Measurements from ENCODE around the gene RPGR. TPM values are rescaled to one million over a fixed set of nuclear protein-coding genes. Genes with fewer than 3 reads are reported as not detected.

The RPGR gene
- total and polyA plus RNA-seq, 12 donors, result 3.6 to 22.0 (median 7.5) TPM

DNA sequence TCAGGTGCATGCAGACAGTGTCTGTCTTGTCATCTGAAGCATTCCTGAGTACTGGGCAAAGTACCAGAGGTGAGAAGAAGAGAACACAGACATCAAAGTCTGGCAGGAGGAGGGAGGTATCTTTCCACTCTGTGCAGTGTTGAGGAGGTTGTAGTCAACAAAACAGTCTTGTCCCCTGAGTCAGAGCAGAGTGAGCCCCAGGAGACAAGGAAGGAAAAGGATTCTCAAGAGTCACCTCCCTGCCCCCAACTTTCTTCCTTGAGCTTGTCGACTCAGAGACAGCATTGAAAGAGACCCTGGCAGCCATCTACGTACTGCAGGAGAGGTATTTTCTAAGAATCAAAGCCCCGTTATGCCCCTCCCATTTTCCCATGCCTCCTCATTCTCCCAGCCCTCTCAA is 102.2 kb downstream of the RPGR start:
- H3K27me3 ChIP-seq, result peaks cover 4% of the 10 kb centered on the region
- TF ChIP-seq POLR2A (IDR thresholded peaks at IDR 0.05), result no peak
- TF ChIP-seq, protein P1, sequence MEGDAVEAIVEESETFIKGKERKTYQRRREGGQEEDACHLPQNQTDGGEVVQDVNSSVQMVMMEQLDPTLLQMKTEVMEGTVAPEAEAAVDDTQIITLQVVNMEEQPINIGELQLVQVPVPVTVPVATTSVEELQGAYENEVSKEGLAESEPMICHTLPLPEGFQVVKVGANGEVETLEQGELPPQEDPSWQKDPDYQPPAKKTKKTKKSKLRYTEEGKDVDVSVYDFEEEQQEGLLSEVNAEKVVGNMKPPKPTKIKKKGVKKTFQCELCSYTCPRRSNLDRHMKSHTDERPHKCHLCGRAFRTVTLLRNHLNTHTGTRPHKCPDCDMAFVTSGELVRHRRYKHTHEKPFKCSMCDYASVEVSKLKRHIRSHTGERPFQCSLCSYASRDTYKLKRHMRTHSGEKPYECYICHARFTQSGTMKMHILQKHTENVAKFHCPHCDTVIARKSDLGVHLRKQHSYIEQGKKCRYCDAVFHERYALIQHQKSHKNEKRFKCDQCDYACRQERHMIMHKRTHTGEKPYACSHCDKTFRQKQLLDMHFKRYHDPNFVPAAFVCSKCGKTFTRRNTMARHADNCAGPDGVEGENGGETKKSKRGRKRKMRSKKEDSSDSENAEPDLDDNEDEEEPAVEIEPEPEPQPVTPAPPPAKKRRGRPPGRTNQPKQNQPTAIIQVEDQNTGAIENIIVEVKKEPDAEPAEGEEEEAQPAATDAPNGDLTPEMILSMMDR (IDR thresholded peaks at IDR 0.05), result no peak
- DNase-seq, result no peak
- H3K4me1 ChIP-seq (replicated peaks in 1 of 2), result no peaks in the 10 kb centered on the region
- WGBS, 4 donors, result 16 to 37% (median 23%) methylated on average over 3 of the region's 3 CpGs
- H3K9me3 ChIP-seq (replicated peaks in 1 of 3), result no peaks in the 10 kb centered on the region
- no peaks in the 10 kb centered on the region for H3K36me3 ChIP-seq (replicated peaks in 1 of 2)
- H3K27ac ChIP-seq, result no peak overlapping the region
- intact Hi-C loops (cut with DNase I), result no loop called here
- H3K4me3 ChIP-seq, result no peak overlapping the region

DNA sequence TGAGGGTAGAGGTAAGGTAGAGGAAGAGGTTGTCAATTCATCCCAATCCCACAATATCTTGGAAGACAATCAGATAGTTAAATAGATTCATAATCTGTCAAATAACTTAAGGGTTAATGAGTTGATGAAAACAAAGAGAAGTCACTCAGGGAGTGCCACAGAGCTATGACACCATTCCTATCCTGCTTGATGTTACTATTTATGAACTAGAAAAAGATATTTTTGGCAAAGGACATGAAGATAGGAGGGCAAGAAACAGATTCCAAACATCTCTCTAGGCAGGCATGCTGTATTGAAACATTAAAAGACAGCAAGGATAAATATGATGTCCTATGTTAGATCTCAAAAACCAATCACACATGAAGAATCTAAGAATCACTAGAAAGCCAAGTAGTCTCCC is 103.1 kb downstream of the RPGR start:
- no peaks in the 10 kb centered on the region for H3K9me3 ChIP-seq (replicated peaks in 1 of 3)
- no peak for DNase-seq
- H3K27ac ChIP-seq, result no peak overlapping the region
- H3K4me3 ChIP-seq, result no peak overlapping the region
- no peaks in the 10 kb centered on the region for H3K4me1 ChIP-seq (replicated peaks in 1 of 2)
- H3K36me3 ChIP-seq (replicated peaks in 1 of 2), result no peaks in the 10 kb centered on the region
- peaks cover 4% of the 10 kb centered on the region for H3K27me3 ChIP-seq
- intact Hi-C loops (cut with DNase I), result no loop called here
- TF ChIP-seq, protein P1 (IDR thresholded peaks at IDR 0.05), result no peak
- no peak for TF ChIP-seq POLR2A (IDR thresholded peaks at IDR 0.05)

DNA sequence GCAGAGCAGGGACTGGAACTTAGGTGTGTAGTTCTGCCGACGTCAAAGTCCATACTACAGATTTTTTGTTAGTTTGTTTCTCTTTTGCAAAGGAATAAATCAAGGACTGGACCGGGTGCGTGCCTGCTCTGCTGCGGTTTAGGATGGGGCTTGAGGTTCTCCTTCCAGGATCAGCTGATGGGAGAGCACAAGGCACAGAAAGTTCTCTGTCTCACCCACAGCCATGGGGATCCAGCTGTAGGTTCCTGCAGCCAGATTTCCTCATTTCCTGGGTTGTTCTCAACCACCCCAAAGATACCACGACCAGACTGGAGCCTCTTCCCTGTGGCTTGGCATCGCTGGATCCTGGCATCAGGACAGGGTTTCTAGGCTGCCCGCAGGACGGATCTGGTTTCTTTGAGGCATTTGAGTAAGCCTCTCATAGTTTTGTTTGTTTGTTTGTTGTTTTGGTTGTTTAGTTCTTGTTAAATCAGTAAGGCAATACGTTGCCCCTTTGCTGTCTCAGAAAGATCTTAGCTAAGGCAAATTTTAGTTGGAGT is 105.8 kb downstream of the RPGR start:
- 63 to 82% (median 76%) methylated on average over 4 to 10 of the region's 10 CpGs for WGBS, 4 donors
- H3K9me3 ChIP-seq (replicated peaks in 1 of 3), result no peaks in the 10 kb centered on the region
- peak overlapping the region in 1 of 4 donors; percentile 61 for H3K4me3 ChIP-seq
- intact Hi-C loops (cut with DNase I), result no loop called here
- no peak for DNase-seq
- H3K36me3 ChIP-seq (replicated peaks in 1 of 2), result no peaks in the 10 kb centered on the region
- no peak overlapping the region for H3K27ac ChIP-seq
- TF ChIP-seq, protein P1 (IDR thresholded peaks at IDR 0.05), result no peak
- TF ChIP-seq POLR2A (IDR thresholded peaks at IDR 0.05), result no peak
- H3K4me1 ChIP-seq (replicated peaks in 1 of 2), result no peaks in the 10 kb centered on the region
- H3K27me3 ChIP-seq, result peaks cover 4% of the 10 kb centered on the region

DNA sequence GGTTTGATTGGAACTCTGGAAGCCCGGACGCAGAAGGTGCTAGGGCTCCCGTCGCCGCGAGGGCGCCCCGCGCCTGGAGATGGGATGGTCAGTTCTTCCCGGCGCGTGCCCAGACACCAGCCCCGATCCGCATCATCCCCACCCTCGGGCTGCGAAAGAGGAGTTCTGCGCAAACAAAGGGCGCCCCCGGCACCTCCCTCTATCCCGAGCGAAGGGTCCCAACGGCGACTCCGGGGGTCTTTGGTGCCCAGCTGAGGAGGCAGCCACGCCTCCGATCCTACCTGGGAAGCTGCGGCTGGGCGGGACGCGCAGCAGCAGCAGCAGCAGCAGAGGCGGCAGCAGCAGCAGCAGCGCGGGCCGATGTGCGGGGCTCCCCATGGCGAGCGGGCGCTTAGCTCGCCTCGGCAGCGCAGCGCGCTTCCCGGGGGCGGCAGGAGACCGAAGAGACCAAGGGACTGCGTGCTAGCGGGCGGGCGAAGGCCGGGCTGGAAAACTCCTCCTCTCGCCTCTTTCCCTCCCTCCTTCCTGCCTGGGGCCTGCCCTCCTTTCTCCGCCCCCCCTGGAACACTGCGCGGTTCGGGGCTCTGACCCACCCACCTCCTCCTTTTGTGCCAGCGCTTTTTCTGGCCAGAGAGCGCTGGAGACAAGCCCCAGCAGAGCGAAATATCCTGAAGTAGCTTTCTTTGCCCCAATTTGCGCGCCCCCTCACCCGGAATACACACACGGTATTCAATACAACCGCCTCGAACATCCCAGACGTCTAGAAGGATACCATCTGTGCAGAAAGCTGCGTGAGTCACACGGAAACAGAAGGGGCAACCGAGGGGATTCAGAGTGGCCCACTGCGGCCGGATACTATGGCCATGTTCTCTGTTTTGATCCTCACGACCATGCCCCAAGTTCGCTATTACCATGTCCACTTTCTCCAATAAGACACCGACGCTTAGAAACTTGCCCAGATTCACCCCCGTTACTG is 106.6 kb downstream of the RPGR start, which contains the start of gene SRPX:
TSS of gene SRPX (minus strand) at position 457 of the 976 bp plus-strand sequence. CDS start at position 378, 79 bp downstream.
- H3K4me3 ChIP-seq, result peak within 1 kb of the TSS in 2 of 4 donors; percentile 11 to 61
- H3K36me3 ChIP-seq (replicated peaks in 1 of 2), result no peaks in the 10 kb centered on the region
- no peaks in the 10 kb centered on the region for H3K9me3 ChIP-seq (replicated peaks in 1 of 3)
- DNase-seq, result peak in 5 of 7 donors; percentile 13 to 28 (median 25)
- peak in 1 of 2 donors; percentile 7 for TF ChIP-seq POLR2A (IDR thresholded peaks at IDR 0.05)
- TF ChIP-seq, protein P1 (IDR thresholded peaks at IDR 0.05), result no peak
- WGBS, 4 donors, result 4 to 50% (median 17%) methylated on average over 24 to 74 of the region's 76 CpGs
- H3K27me3 ChIP-seq, result peaks cover 4% of the 10 kb centered on the region
- no peak within 1 kb of the TSS for H3K27ac ChIP-seq
- intact Hi-C loops (cut with DNase I), result no loop called here
- H3K4me1 ChIP-seq (replicated peaks in 1 of 2), result no peaks in the 10 kb centered on the region

Measured in adrenal gland (tissue), 12 donors.